Effector memory CD8-positive, alpha-beta T cell (primary cell): Measurements from ENCODE around the gene KLF4.

Experiments used
- ATAC-seq: fragments of 150-1000 bp; cut with Tn5 transposase; replicated peaks from 2 replicates; pipeline ENCODE4 v1.10.0; 2021; ENCODE audit warnings: mild to moderate bottlenecking, moderate library complexity
- DNase-seq, 3 experiments: peaks; one replicate each; pipeline ENCODE4 v3.0.0; 2021
- H3K27ac Mint-ChIP-seq, 2 donors: one replicate each; pipeline ENCODE4 v1.8.0; 2022; ENCODE audit warnings: mild to moderate bottlenecking in 2 of 2, mixed read lengths in 2 of 2, moderate library complexity in 2 of 2
- H3K27me3 Mint-ChIP-seq, 2 donors: one replicate each; pipeline ENCODE4 v1.8.0; 2022; ENCODE audit warnings: mixed read lengths in 2 of 2
- H3K36me3 Mint-ChIP-seq: one replicate; pipeline ENCODE4 v1.8.0; 2022; ENCODE audit warnings: mild to moderate bottlenecking, moderate library complexity, mixed read lengths; ENCODE audit not compliant: insufficient read depth
- H3K4me1 Mint-ChIP-seq, 2 donors: one replicate each; pipeline ENCODE4 v1.8.0; 2022; ENCODE audit warnings: low read depth in 2 of 2, mixed read lengths in 2 of 2
- H3K4me3 Mint-ChIP-seq, 2 donors: one replicate each; pipeline ENCODE4 v1.8.0; 2022; ENCODE audit warnings: mild to moderate bottlenecking in 2 of 2, mixed read lengths in 2 of 2, moderate library complexity in 2 of 2
- H3K9me3 Mint-ChIP-seq, 2 donors: one replicate each; pipeline ENCODE4 v1.8.0; 2022; ENCODE audit warnings: mixed read lengths in 2 of 2

The KLF4 gene

GRCh38 chr9:107481035-107481434 lies 8.5 kb downstream of the KLF4 start:
- DNase-seq (no peak), ATAC-seq (no peak)
- no peaks in the 10 kb centered on the region for H3K4me1 Mint-ChIP-seq
- H3K4me3 Mint-ChIP-seq = no peak overlapping the region
- H3K27me3 Mint-ChIP-seq = peaks cover 7 to 28% of the 10 kb centered on the region in 2 donors
- H3K36me3 Mint-ChIP-seq = peaks cover 2% of the 10 kb centered on the region
- H3K9me3 Mint-ChIP-seq = no peaks in the 10 kb centered on the region
- H3K27ac Mint-ChIP-seq = no peak overlapping the region

- DNase-seq = no peak
- Mint-ChIP-seq H3K4me3 (no peak overlapping the region), H3K36me3 (peaks cover 2% of the 10 kb centered on the region), H3K27me3 (peaks cover 7 to 21% of the 10 kb centered on the region in 2 donors), H3K4me1 (no peaks in the 10 kb centered on the region), H3K9me3 (no peaks in the 10 kb centered on the region), H3K27ac (no peak overlapping the region)
- no peak for ATAC-seq
Measured at GRCh38 chr9:107480386-107480789, 9.2 kb downstream of the KLF4 start.

- Mint-ChIP-seq H3K4me1 (no peaks in the 10 kb centered on the region), H3K27ac (no peak overlapping the region), H3K9me3 (no peaks in the 10 kb centered on the region), H3K4me3 (no peak overlapping the region), H3K27me3 (peaks cover 7 to 18% of the 10 kb centered on the region in 2 donors), H3K36me3 (peaks cover 2% of the 10 kb centered on the region)
- no peak for DNase-seq
- ATAC-seq = no peak
Measured at GRCh38 chr9:107478805-107479204, 10.8 kb downstream of the KLF4 start.

GRCh38 chr9:107474124-107474523 lies 15.4 kb downstream of the KLF4 start:
- H3K27ac Mint-ChIP-seq = no peak overlapping the region

DNA sequence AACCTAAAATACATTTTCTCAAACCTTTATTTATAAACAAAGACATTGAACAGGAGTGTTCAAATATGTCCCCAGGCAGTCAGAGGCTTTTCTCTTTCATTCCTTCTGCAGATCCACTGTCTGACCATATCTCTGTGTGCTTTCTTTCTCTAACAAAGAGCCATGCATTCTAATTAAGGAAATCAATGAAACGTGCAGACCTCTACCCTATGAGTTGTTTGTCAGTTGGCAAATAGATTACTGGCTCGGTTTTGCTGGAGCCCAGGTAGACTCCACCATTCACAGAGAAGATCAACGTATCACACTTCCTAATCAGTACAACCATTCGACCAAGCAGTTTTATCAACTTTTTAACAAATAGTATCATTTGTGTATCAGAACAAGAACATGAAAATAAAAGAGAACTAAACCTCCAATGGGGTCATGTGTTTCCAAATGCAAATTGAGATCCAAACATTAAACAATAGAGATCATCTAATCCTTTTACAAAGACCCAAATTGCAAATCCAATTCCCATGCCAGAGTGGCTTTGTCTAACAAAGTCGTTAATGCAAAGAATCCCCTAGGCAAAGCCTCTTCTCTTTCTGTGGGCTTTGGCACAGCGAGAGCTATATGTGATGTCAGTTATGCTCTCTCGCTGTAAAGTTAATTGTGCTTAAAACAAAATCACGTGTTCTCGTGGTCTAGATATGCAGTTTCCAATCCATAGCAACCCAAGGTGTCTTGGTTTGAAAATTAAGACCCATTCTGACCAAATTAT lies 16.8 kb downstream of the KLF4 start:
- H3K36me3 Mint-ChIP-seq = peaks cover 6% of the 10 kb centered on the region
- H3K9me3 Mint-ChIP-seq = no peaks in the 10 kb centered on the region
- peaks cover 3 to 5% of the 10 kb centered on the region in 2 donors for H3K27me3 Mint-ChIP-seq
- no peak for ATAC-seq
- H3K27ac Mint-ChIP-seq = no peak overlapping the region
- no peaks in the 10 kb centered on the region for H3K4me1 Mint-ChIP-seq
- DNase-seq = no peak
- H3K4me3 Mint-ChIP-seq = no peak overlapping the region

More at GRCh38 chr9:107474124-107474523, 15.4 kb downstream of the KLF4 start:
- H3K9me3 Mint-ChIP-seq = no peaks in the 10 kb centered on the region
- DNase-seq (no peak), ATAC-seq (no peak)
- peaks cover 5 to 16% of the 10 kb centered on the region in 2 donors for H3K27me3 Mint-ChIP-seq
- H3K4me1 Mint-ChIP-seq = no peaks in the 10 kb centered on the region
- no peak overlapping the region for H3K4me3 Mint-ChIP-seq
- peaks cover 8% of the 10 kb centered on the region for H3K36me3 Mint-ChIP-seq

GRCh38 chr9:107471552-107471951 lies 18.0 kb downstream of the KLF4 start:
- Mint-ChIP-seq H3K36me3 (peaks cover 6% of the 10 kb centered on the region), H3K27me3 (peaks cover 13 to 16% of the 10 kb centered on the region in 2 donors), H3K9me3 (no peaks in the 10 kb centered on the region), H3K4me1 (no peaks in the 10 kb centered on the region), H3K27ac (no peak overlapping the region), H3K4me3 (no peak overlapping the region)
- DNase-seq (no peak), ATAC-seq (no peak)

- peaks cover 6% of the 10 kb centered on the region for H3K36me3 Mint-ChIP-seq
- peaks cover 29 to 36% of the 10 kb centered on the region in 2 donors for H3K27me3 Mint-ChIP-seq
- no peak overlapping the region for H3K27ac Mint-ChIP-seq
Measured at GRCh38 chr9:107467416-107467815, 22.2 kb downstream of the KLF4 start.

GRCh38 chr9:107466826-107467225 lies 22.7 kb downstream of the KLF4 start:
- ATAC-seq = no peak
- Mint-ChIP-seq H3K27me3 (peaks cover 29 to 41% of the 10 kb centered on the region in 2 donors), H3K36me3 (peaks cover 2% of the 10 kb centered on the region), H3K4me1 (no peaks in the 10 kb centered on the region), H3K9me3 (no peaks in the 10 kb centered on the region), H3K4me3 (no peak overlapping the region), H3K27ac (no peak overlapping the region)
- DNase-seq = no peak

More at GRCh38 chr9:107467416-107467815, 22.2 kb downstream of the KLF4 start:
- no peaks in the 10 kb centered on the region for H3K9me3 Mint-ChIP-seq
- ATAC-seq (no peak), DNase-seq (no peak)
- H3K4me3 Mint-ChIP-seq = no peak overlapping the region
- H3K4me1 Mint-ChIP-seq = no peaks in the 10 kb centered on the region

DNA sequence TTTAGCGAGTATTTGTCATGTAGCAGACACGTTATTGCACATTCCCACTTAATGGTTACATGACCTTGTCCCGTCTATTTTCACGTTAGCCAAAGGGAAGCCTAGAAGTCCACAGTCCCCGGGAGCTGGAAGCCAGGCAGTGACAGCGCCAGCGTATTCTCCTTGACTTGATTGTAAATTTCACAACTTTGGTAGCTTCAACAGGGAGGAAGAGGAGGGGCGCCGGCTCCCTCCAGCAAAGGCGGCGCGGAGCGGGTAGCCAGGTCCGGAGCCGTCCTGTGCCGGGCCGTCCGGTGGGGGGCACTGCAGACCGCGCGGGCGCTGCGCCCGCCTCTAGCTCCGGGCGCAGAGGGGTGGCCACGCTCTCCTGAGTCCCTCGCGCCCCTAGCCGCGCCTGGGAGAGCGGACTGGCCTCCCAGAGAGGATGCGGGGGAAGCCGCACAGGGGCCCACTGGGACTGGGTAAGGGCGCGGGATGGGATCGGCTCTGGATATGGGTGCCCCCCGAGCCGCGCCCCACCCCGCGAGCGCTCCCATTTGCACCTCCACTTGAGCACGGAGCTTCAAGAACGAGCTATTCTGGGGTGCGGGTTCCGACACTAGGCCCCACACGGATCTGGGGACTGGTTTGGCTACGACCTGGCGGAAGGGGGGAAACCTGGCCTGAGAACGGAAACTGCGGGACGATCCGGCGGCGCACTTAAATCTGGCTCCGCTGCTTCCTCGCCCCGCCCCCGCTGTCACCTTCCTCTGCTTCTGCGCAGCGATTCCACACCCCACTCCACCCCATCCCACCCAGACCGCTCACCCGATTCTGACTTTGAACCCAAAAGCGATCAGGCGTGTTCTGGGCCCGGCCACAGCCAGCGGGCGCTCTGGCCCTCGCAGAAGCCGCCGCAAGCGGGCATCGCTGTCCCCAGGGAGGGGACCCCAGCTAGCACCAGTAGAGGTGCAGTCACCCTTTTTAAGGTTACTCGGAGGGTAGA lies 23.8 kb downstream of the KLF4 start:
- Mint-ChIP-seq H3K4me3 (peak overlapping the region; percentile 46 to 57), H3K27me3 (peaks cover 29 to 43% of the 10 kb centered on the region in 2 donors), H3K4me1 (no peaks in the 10 kb centered on the region), H3K9me3 (no peaks in the 10 kb centered on the region), H3K27ac (no peak overlapping the region), H3K36me3 (no peaks in the 10 kb centered on the region)
- DNase-seq (no peak), ATAC-seq (peak; percentile 44)

GRCh38 chr9:107464516-107464915 lies 25.1 kb downstream of the KLF4 start:
- Mint-ChIP-seq H3K9me3 (no peaks in the 10 kb centered on the region), H3K4me1 (no peaks in the 10 kb centered on the region), H3K27me3 (peaks cover 29 to 51% of the 10 kb centered on the region in 2 donors), H3K4me3 (no peak overlapping the region), H3K27ac (no peak overlapping the region), H3K36me3 (no peaks in the 10 kb centered on the region)
- ATAC-seq (no peak), DNase-seq (no peak)

DNA sequence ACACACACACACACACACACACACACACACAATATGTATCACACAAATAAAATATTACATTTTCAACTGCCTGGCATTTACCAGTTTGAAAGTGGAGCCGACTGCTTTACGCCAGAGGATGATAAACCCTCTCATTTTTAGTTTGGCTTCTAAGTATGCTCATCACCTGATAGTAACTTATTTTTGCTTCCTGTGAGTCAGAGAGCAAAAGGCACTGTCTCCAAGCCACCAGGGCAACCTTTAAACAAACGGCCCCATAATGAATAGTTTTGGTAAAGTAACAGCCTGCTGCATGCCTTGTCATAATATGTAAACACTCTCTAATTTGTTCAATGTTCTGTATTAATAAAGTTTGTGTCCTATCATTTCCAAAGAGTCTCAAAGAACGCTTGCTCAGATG lies 26.9 kb downstream of the KLF4 start:
- Mint-ChIP-seq H3K4me3 (no peak overlapping the region), H3K36me3 (no peaks in the 10 kb centered on the region), H3K9me3 (no peaks in the 10 kb centered on the region), H3K27ac (no peak overlapping the region), H3K4me1 (no peaks in the 10 kb centered on the region), H3K27me3 (peaks cover 29 to 50% of the 10 kb centered on the region in 2 donors)
- no peak for DNase-seq
- no peak for ATAC-seq

DNA sequence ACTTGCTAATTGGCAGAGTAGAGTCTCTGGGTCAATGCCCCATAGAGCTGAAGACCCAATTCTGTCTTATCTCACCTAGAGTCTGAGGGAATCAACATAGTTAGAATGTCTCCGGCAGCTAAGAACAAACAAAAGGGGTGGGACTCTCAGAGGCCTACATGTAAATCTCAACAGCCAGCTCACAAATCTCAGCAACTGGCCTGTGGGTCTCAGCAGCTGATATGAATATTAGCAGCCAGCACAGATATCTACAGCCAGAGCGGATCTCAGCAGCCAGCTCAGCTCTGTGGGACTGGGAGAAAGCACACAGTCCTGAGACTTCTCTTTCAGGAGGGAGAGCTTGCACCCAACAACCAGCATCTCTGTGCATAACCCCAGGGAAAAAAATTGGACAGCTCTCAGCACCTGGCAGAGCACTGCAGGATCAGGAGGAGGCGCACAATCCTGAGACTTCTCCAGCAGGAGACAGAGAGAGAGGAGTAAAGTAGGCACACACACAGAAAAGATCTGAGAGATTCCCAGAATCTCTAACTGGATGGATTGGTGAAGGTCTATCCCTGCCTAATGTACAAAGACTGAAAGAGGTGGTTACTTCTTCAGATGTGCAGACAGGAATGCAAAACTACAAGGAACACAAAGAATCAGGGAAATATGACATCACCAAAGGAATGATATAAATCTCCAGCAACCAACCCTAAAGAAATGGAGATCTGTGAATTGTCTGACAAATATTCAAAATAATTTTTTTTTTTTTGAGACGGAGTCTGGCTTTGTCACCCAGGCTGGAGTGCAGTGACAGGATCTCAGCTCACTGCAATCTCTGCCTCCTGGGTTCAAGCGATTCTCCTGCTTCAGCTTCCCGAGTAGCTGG lies 29.2 kb downstream of the KLF4 start:
- no peak for DNase-seq
- ATAC-seq = no peak
- no peaks in the 10 kb centered on the region for H3K4me1 Mint-ChIP-seq
- no peaks in the 10 kb centered on the region for H3K9me3 Mint-ChIP-seq
- H3K4me3 Mint-ChIP-seq = no peak overlapping the region
- no peaks in the 10 kb centered on the region for H3K36me3 Mint-ChIP-seq
- H3K27me3 Mint-ChIP-seq = peaks cover 12 to 31% of the 10 kb centered on the region in 2 donors
- H3K27ac Mint-ChIP-seq = no peak overlapping the region
